HEK293 (cell line): ENCODE data around the gene SRSF5.

Experiments used
- BCL6B ChIP-seq: fragments of 450-650 bp; formaldehyde crosslinking; IDR thresholded peaks from 2 replicates; pipeline ENCODE4 v1.5.1; 2017; ENCODE audit warnings: missing biosample characterization, missing genetic modification characterization
- EGR2 ChIP-seq: fragments of 450-650 bp; formaldehyde crosslinking; IDR thresholded peaks from 2 replicates; pipeline ENCODE4 v1.5.1; 2016; ENCODE audit warnings: low read depth, missing biosample characterization, missing genetic modification characterization
- GLIS2 ChIP-seq: fragments of 450-650 bp; formaldehyde crosslinking; IDR thresholded peaks from 2 replicates; pipeline ENCODE4 v1.5.1; 2016; ENCODE audit warnings: missing biosample characterization, missing genetic modification characterization
- REPIN1 ChIP-seq: fragments of 450-650 bp; formaldehyde crosslinking; IDR thresholded peaks from 2 replicates; pipeline ENCODE4 v1.5.1; 2017; ENCODE audit warnings: missing biosample characterization, missing genetic modification characterization, low read depth
- TSHZ1 ChIP-seq: fragments of 450-650 bp; formaldehyde crosslinking; IDR thresholded peaks from 2 replicates; pipeline ENCODE4 v1.5.1; 2016; ENCODE audit warnings: missing biosample characterization, missing genetic modification characterization, borderline replicate concordance
- ZBTB44 ChIP-seq: fragments of 450-650 bp; IDR thresholded peaks from 2 replicates; pipeline ENCODE4 v1.5.1; 2018; ENCODE audit warnings: missing biosample characterization, mild to moderate bottlenecking, missing genetic modification characterization
- ZIC2 ChIP-seq: fragments of 450-650 bp; formaldehyde crosslinking; IDR thresholded peaks from 2 replicates; pipeline ENCODE4 v1.5.1; 2016; ENCODE audit warnings: missing biosample characterization, missing genetic modification characterization
- ZNF10 ChIP-seq: fragments of 450-650 bp; formaldehyde crosslinking; IDR thresholded peaks from 2 replicates; pipeline ENCODE4 v1.5.1; 2017; ENCODE audit warnings: missing biosample characterization, missing genetic modification characterization
- ZNF112 ChIP-seq: fragments of 450-650 bp; formaldehyde crosslinking; IDR thresholded peaks from 2 replicates; pipeline ENCODE4 v1.5.0; 2017; ENCODE audit warnings: missing biosample characterization, missing genetic modification characterization
- ZNF121 ChIP-seq: fragments of 450-650 bp; formaldehyde crosslinking; IDR thresholded peaks from 2 replicates; pipeline ENCODE4 v1.5.1; 2016; ENCODE audit warnings: missing biosample characterization, missing genetic modification characterization
- ZNF132 ChIP-seq: fragments of 450-650 bp; formaldehyde crosslinking; IDR thresholded peaks from 2 replicates; pipeline ENCODE4 v1.5.1; 2017; ENCODE audit warnings: missing biosample characterization, missing genetic modification characterization, borderline replicate concordance
- ZNF138 ChIP-seq: fragments of 450-650 bp; formaldehyde crosslinking; IDR thresholded peaks from 2 replicates; pipeline ENCODE4 v1.5.1; 2016; ENCODE audit warnings: missing biosample characterization, missing genetic modification characterization, borderline replicate concordance
- ZNF146 ChIP-seq: fragments of 450-650 bp; formaldehyde crosslinking; IDR thresholded peaks from 2 replicates; pipeline ENCODE4 v1.5.1; 2016; ENCODE audit warnings: missing biosample characterization, missing genetic modification characterization
- ZNF214 ChIP-seq: fragments of 450-650 bp; formaldehyde crosslinking; IDR thresholded peaks from 2 replicates; pipeline ENCODE4 v1.5.1; 2017; ENCODE audit warnings: missing biosample characterization, mild to moderate bottlenecking, missing genetic modification characterization, borderline replicate concordance
- ZNF324 ChIP-seq: fragments of 450-650 bp; formaldehyde crosslinking; IDR thresholded peaks from 2 replicates; pipeline ENCODE4 v1.5.1; 2016; ENCODE audit warnings: missing biosample characterization, missing genetic modification characterization
- ZNF335 ChIP-seq: fragments of 450-650 bp; formaldehyde crosslinking; conservative IDR thresholded peaks from 2 replicates; pipeline ENCODE4 v1.5.1; 2016; ENCODE audit warnings: missing biosample characterization, missing genetic modification characterization
- ZNF354C ChIP-seq: fragments of 450-650 bp; formaldehyde crosslinking; IDR thresholded peaks from 2 replicates; pipeline ENCODE4 v1.5.1; 2016; ENCODE audit warnings: missing biosample characterization, missing genetic modification characterization, low read depth, borderline replicate concordance
- ZNF366 ChIP-seq: fragments of 450-650 bp; formaldehyde crosslinking; conservative IDR thresholded peaks from 2 replicates; pipeline ENCODE4 v1.5.1; 2016; ENCODE audit warnings: missing biosample characterization, missing genetic modification characterization
- ZNF473 ChIP-seq: fragments of 450-650 bp; formaldehyde crosslinking; IDR thresholded peaks from 2 replicates; pipeline ENCODE4 v1.5.1; 2017; ENCODE audit warnings: missing biosample characterization, missing genetic modification characterization
- ZNF510 ChIP-seq: fragments of 450-650 bp; formaldehyde crosslinking; IDR thresholded peaks from 2 replicates; pipeline ENCODE4 v1.5.1; 2018; ENCODE audit warnings: mild to moderate bottlenecking, missing genetic modification characterization, missing biosample characterization; ENCODE audit not compliant: insufficient replicate concordance
- ZNF513 ChIP-seq: fragments of 450-650 bp; IDR thresholded peaks from 2 replicates; pipeline ENCODE4 v1.5.1; 2018; ENCODE audit warnings: missing biosample characterization, missing genetic modification characterization
- ZNF529 ChIP-seq: fragments of 450-650 bp; formaldehyde crosslinking; IDR thresholded peaks from 2 replicates; pipeline ENCODE4 v1.5.1; 2017; ENCODE audit warnings: missing genetic modification characterization, missing biosample characterization; ENCODE audit not compliant: insufficient replicate concordance
- ZNF558 ChIP-seq: fragments of 450-650 bp; formaldehyde crosslinking; IDR thresholded peaks from 2 replicates; pipeline ENCODE4 v1.5.1; 2016; ENCODE audit warnings: missing biosample characterization, missing genetic modification characterization
- ZNF560 ChIP-seq: fragments of 450-650 bp; formaldehyde crosslinking; IDR thresholded peaks from 2 replicates; pipeline ENCODE4 v1.5.1; 2017; ENCODE audit warnings: missing biosample characterization, missing genetic modification characterization, borderline replicate concordance
- ZNF585B ChIP-seq: fragments of 450-650 bp; formaldehyde crosslinking; IDR thresholded peaks from 2 replicates; pipeline ENCODE4 v1.5.1; 2016; ENCODE audit warnings: missing biosample characterization, missing genetic modification characterization
- ZNF610 ChIP-seq: fragments of 450-650 bp; formaldehyde crosslinking; IDR thresholded peaks from 2 replicates; pipeline ENCODE4 v1.5.1; 2016; ENCODE audit warnings: missing biosample characterization, missing genetic modification characterization, borderline replicate concordance
- ZNF660 ChIP-seq: fragments of 450-650 bp; IDR thresholded peaks from 2 replicates; pipeline ENCODE4 v1.5.1; 2018; ENCODE audit warnings: missing biosample characterization, mild to moderate bottlenecking, missing genetic modification characterization
- ZNF701 ChIP-seq: fragments of 450-650 bp; formaldehyde crosslinking; IDR thresholded peaks from 2 replicates; pipeline ENCODE4 v1.5.1; 2016; ENCODE audit warnings: missing biosample characterization, missing genetic modification characterization
- ZNF707 ChIP-seq: fragments of 450-650 bp; formaldehyde crosslinking; IDR thresholded peaks from 2 replicates; pipeline ENCODE4 v1.5.1; 2016; ENCODE audit warnings: missing biosample characterization, missing genetic modification characterization
- ZSCAN16 ChIP-seq: fragments of 450-650 bp; formaldehyde crosslinking; IDR thresholded peaks from 2 replicates; pipeline ENCODE4 v1.5.1; 2016; ENCODE audit warnings: missing biosample characterization, missing genetic modification characterization
- ZSCAN30 ChIP-seq: fragments of 450-650 bp; IDR thresholded peaks from 2 replicates; pipeline ENCODE4 v1.5.1; 2018; ENCODE audit warnings: missing biosample characterization, mild to moderate bottlenecking, missing genetic modification characterization, moderate library complexity
- TF ChIP-seq, protein P1 (sequence below): fragments of 450-650 bp; formaldehyde crosslinking; IDR thresholded peaks from 2 replicates; pipeline ENCODE4 v1.5.1; 2017; ENCODE audit warnings: missing biosample characterization, missing genetic modification characterization

Gene SRSF5

GRCh38 chr14:69766984-69767368 lies at the start of gene SRSF5 (continued):
- TF ChIP-seq EGR2 (no peak), ZNF335 (tag by site-specific recombination) (peak; percentile 52), ZNF510 (tag by site-specific recombination) (no peak), ZNF558 (tag by site-specific recombination) (no peak), ZNF214 (tag by site-specific recombination) (no peak), ZNF146 (tag by site-specific recombination) (no peak), ZNF132 (tag by site-specific recombination) (no peak), ZNF610 (0 out of 2 replicates have a peak, but pooled peaks have one; percentile 66), ZNF112 (no peak), ZNF10 (no peak), ZSCAN16 (tag by site-specific recombination) (no peak), ZNF121 (tag by site-specific recombination) (no peak), GLIS2 (no peak), ZNF354C (tag by site-specific recombination) (no peak), ZNF560 (no peak), ZNF660 (tag by site-specific recombination) (no peak), REPIN1 (no peak), ZNF366 (tag by site-specific recombination) (peak; percentile 51), ZNF324 (tag by site-specific recombination) (no peak; the same call in 1 of the 2 replicates), ZNF707 (tag by site-specific recombination) (no peak), ZSCAN30 (tag by site-specific recombination) (0 out of 2 replicates have a peak, but pooled peaks have one; percentile 34), ZNF473 (tag by site-specific recombination) (no peak), ZNF513 (0 out of 2 replicates have a peak, but pooled peaks have one; percentile 25), ZNF138 (tag by site-specific recombination) (no peak), TSHZ1 (tag by site-specific recombination) (no peak), ZIC2 (tag by site-specific recombination) (no peak), ZNF585B (no peak), BCL6B (tag by site-specific recombination) (no peak), ZNF529 (no peak), ZBTB44 (tag by site-specific recombination) (no peak), ZNF701 (no peak)
- TF ChIP-seq, protein P1, sequence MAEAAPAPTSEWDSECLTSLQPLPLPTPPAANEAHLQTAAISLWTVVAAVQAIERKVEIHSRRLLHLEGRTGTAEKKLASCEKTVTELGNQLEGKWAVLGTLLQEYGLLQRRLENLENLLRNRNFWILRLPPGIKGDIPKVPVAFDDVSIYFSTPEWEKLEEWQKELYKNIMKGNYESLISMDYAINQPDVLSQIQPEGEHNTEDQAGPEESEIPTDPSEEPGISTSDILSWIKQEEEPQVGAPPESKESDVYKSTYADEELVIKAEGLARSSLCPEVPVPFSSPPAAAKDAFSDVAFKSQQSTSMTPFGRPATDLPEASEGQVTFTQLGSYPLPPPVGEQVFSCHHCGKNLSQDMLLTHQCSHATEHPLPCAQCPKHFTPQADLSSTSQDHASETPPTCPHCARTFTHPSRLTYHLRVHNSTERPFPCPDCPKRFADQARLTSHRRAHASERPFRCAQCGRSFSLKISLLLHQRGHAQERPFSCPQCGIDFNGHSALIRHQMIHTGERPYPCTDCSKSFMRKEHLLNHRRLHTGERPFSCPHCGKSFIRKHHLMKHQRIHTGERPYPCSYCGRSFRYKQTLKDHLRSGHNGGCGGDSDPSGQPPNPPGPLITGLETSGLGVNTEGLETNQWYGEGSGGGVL (tag by site-specific recombination) = no peak; the same call in none of the 2 replicates
